Fibroblast of lung (primary cell): Measurements from ENCODE around the gene FAM13C. TPM values are rescaled to one million over a fixed set of nuclear protein-coding genes. Genes with fewer than 3 reads are reported as not detected.

Experiments
- DNase-seq, 2 donors: peaks; one replicate each; pipeline versions ENCODE4 v3.0.0 to v3.0.0-alpha.2; 2010; ENCODE audit warnings: low read depth in 2 of 2
- H2AFZ ChIP-seq: 2 replicates; pipeline ENCODE4 v1.5.1; 2012; ENCODE audit warnings: low read length, control low read depth, inconsistent platforms
- H3K27ac ChIP-seq: 2 replicates; pipeline ENCODE4 v1.5.1; 2011; ENCODE audit warnings: low read length, control low read depth; ENCODE audit not compliant: insufficient read depth
- H3K27me3 ChIP-seq: 2 replicates; pipeline ENCODE4 v1.5.1; 2011; ENCODE audit warnings: mild to moderate bottlenecking, low read length; ENCODE audit not compliant: control insufficient read depth, insufficient read depth
- H3K36me3 ChIP-seq: 2 replicates; pipeline ENCODE4 v1.5.1; 2011; ENCODE audit warnings: low read length; ENCODE audit not compliant: control insufficient read depth, insufficient read depth
- H3K4me1 ChIP-seq: 2 replicates; pipeline ENCODE4 v1.5.1; 2011; ENCODE audit warnings: low read length; ENCODE audit not compliant: control insufficient read depth, insufficient read depth; ENCODE audit errors: extremely low read depth
- H3K4me2 ChIP-seq: 2 replicates; pipeline ENCODE4 v1.5.1; 2011; ENCODE audit warnings: low read length, control low read depth; ENCODE audit not compliant: insufficient read depth; ENCODE audit errors: extremely low read depth
- H3K4me3 ChIP-seq, 4 experiments: fragments of 200-600 bp in 1 of 4; sonication (generic) in 1 of 4; replicated peaks in 1 of 4; 2 replicates each; pipeline ENCODE4 v1.5.1; 2011 to 2016; ENCODE audit warnings: low read length in 4 of 4, low read depth in 3 of 4, mild to moderate bottlenecking in 3 of 4, control low read depth in 2 of 4, inconsistent platforms in 1 of 4, mixed read lengths in 1 of 4; ENCODE audit not compliant: insufficient read depth in 1 of 4; ENCODE audit errors: control extremely low read depth in 1 of 4
- H3K79me2 ChIP-seq: 2 replicates; pipeline ENCODE4 v1.5.1; 2012; ENCODE audit warnings: mild to moderate bottlenecking, low read length, inconsistent platforms; ENCODE audit not compliant: control insufficient read depth, insufficient read depth
- H3K9ac ChIP-seq: 2 replicates; pipeline ENCODE4 v1.5.1; 2011; ENCODE audit warnings: mild to moderate bottlenecking, low read length, control low read depth; ENCODE audit not compliant: insufficient read depth
- H3K9me3 ChIP-seq: 2 replicates; pipeline ENCODE4 v1.5.1; 2012; ENCODE audit warnings: low read depth, low read length; ENCODE audit not compliant: control insufficient read depth, insufficient read depth
- H4K20me1 ChIP-seq: 2 replicates; pipeline ENCODE4 v1.5.1; 2011; ENCODE audit warnings: low read length; ENCODE audit not compliant: control insufficient read depth, insufficient read depth; ENCODE audit errors: extremely low read depth
- CTCF ChIP-seq, 2 donors: IDR thresholded peaks in 1 of 2; conservative IDR thresholded peaks in 1 of 2; 1 replicate in 1 of 2; 2 replicates in 1 of 2; pipeline ENCODE4 v1.5.1; 2011 to 2012; ENCODE audit warnings: low read length in 2 of 2, control low read depth in 1 of 2, inconsistent platforms in 1 of 2, low read depth in 1 of 2, mild to moderate bottlenecking in 1 of 2
- EZH2 ChIP-seq: IDR thresholded peaks from 2 replicates; pipeline ENCODE4 v1.5.1; 2012; ENCODE audit warnings: low read length, control low read depth, mild to moderate bottlenecking; ENCODE audit errors: missing control alignments
- polyA plus RNA-seq, 2 donors: library from polyadenylated mRNA; depleted of rRNA in 1 of 2; stranded (reverse) in 1 of 2; unstranded in 1 of 2; fragments of >200 nt; gene quantifications; 2 replicates each; pipeline ENCODE4 v1.2.1, GENCODE V29; 2011 to 2012; ENCODE audit warnings: missing spikeins in 1 of 2
- total RNA-seq: library from RNA; depleted of rRNA; stranded (reverse); fragments of >200 nt; gene quantifications from 2 replicates; pipeline ENCODE4 v1.2.1, GENCODE V29; 2014

FAM13C gene
- total and polyA plus RNA-seq, 2 donors (not counting 1 experiment from before 2014, with no cell fraction given): 2.8 to 5.9 TPM

GRCh38 chr10:59301067-59301754, 61.1 kb downstream of the FAM13C start:
- H2AFZ ChIP-seq: no peak overlapping the region
- no peaks in the 10 kb centered on the region for H3K27me3 ChIP-seq
- H3K4me3 ChIP-seq: no peak overlapping the region
- H4K20me1 ChIP-seq: no peaks in the 10 kb centered on the region
- no peak overlapping the region for H3K4me2 ChIP-seq
- H3K79me2 ChIP-seq: no peaks in the 10 kb centered on the region
- no peaks in the 10 kb centered on the region for H3K9me3 ChIP-seq
- DNase-seq: peak in 1 of 2 donors; percentile 45
- no peak for TF ChIP-seq EZH2
- no peak for TF ChIP-seq CTCF (conservative IDR thresholded peaks at IDR 0.05 in 1 of 2, IDR thresholded peaks at IDR 0.05 in 1 of 2; ENCODE audit: low read depth in 1 of 2, low read length in 2 of 2)
- H3K36me3 ChIP-seq: no peaks in the 10 kb centered on the region
- H3K9ac ChIP-seq: no peak overlapping the region
- H3K27ac ChIP-seq: no peak overlapping the region
- H3K4me1 ChIP-seq: no peaks in the 10 kb centered on the region

DNA sequence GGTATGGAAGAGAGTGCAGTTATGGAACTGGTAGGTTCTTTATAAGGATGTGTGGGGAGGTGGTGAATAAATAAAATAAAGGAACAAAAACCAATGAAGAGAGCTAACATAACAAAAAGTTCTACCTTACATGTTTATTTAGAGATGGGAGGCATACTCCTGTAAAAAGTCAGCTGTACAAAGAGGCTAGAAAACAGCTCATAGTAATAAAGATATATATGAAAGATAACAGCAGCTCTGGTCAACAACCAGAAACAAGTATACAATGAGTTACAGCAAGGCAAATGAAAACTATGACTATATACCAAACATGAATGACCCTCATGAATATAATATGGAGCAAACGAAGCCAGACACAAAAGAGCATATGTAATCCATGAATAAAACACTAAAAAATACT, 62.0 kb downstream of the FAM13C start:
- H3K79me2 ChIP-seq: no peaks in the 10 kb centered on the region
- no peak overlapping the region for H2AFZ ChIP-seq
- H3K27me3 ChIP-seq: no peaks in the 10 kb centered on the region
- H3K36me3 ChIP-seq: no peaks in the 10 kb centered on the region
- no peaks in the 10 kb centered on the region for H4K20me1 ChIP-seq
- H3K4me2 ChIP-seq: no peak overlapping the region
- no peak for DNase-seq
- H3K4me1 ChIP-seq: no peaks in the 10 kb centered on the region
- no peak overlapping the region for H3K4me3 ChIP-seq
- H3K9me3 ChIP-seq: no peaks in the 10 kb centered on the region
- TF ChIP-seq CTCF (conservative IDR thresholded peaks at IDR 0.05 in 1 of 2, IDR thresholded peaks at IDR 0.05 in 1 of 2; ENCODE audit: low read depth in 1 of 2, low read length in 2 of 2) (no peak), EZH2 (no peak)
- H3K27ac ChIP-seq: no peak overlapping the region
- no peak overlapping the region for H3K9ac ChIP-seq

GRCh38 chr10:59299933-59300332, 62.4 kb downstream of the FAM13C start:
- H4K20me1 ChIP-seq: no peaks in the 10 kb centered on the region
- H3K79me2 ChIP-seq: no peaks in the 10 kb centered on the region
- no peak overlapping the region for H3K4me2 ChIP-seq
- H2AFZ ChIP-seq: no peak overlapping the region
- no peaks in the 10 kb centered on the region for H3K36me3 ChIP-seq
- no peak overlapping the region for H3K4me3 ChIP-seq
- no peak overlapping the region for H3K27ac ChIP-seq
- TF ChIP-seq EZH2 (no peak), CTCF (conservative IDR thresholded peaks at IDR 0.05 in 1 of 2, IDR thresholded peaks at IDR 0.05 in 1 of 2; ENCODE audit: low read depth in 1 of 2, low read length in 2 of 2) (no peak)
- no peaks in the 10 kb centered on the region for H3K9me3 ChIP-seq
- no peaks in the 10 kb centered on the region for H3K4me1 ChIP-seq
- DNase-seq: no peak
- H3K27me3 ChIP-seq: no peaks in the 10 kb centered on the region
- H3K9ac ChIP-seq: no peak overlapping the region
